PC-9 (cell line): Measurements from ENCODE around the gene HIC1. TPM values are rescaled to one million over a fixed set of nuclear protein-coding genes. Genes with fewer than 3 reads are reported as not detected.

Source experiments
- BruUV-seq: library from RNA; stranded (reverse); fragments of 400-500 nt; replicated peaks from 2 replicates; lab custom pipeline; 2021; lab: Mats Ljungman, UMichigan
- CTCF ChIA-PET: fragments of 300-600 bp; sonication (Branson Sonifier 250); formaldehyde crosslinking; loops from one replicate; lab custom pipeline; 2022; ENCODE audit warnings: antibody characterized with exemption; lab: Charles Lee
- POLR2A ChIA-PET: fragments of 300-600 bp; sonication (Branson Sonifier 250); formaldehyde crosslinking; loops from one replicate; lab custom pipeline; 2022; ENCODE audit warnings: antibody characterized with exemption; ENCODE audit not compliant: unreplicated experiment; lab: Charles Lee
- DNase-seq, 2 experiments: peaks; one replicate each; pipeline versions ENCODE4 v3.0.0 to v3.0.0-alpha.2; 2015 to 2022; ENCODE audit warnings: mixed read lengths in 1 of 2
- H2AFZ ChIP-seq: fragments of 200-600 bp; sonication (generic); 2 replicates; pipeline ENCODE4 v1.8.1; 2017; ENCODE audit warnings: antibody characterized with exemption
- H3F3A ChIP-seq: fragments of 200-600 bp; sonication (generic); 2 replicates; pipeline ENCODE4 v1.8.1; 2017; ENCODE audit warnings: antibody characterized with exemption, mild to moderate bottlenecking, low read depth; ENCODE audit not compliant: insufficient read depth
- H3K27ac ChIP-seq: fragments of 200-600 bp; sonication (generic); 2 replicates; pipeline ENCODE4 v1.6.1; 2016; ENCODE audit warnings: mixed run types
- H3K27me3 ChIP-seq: fragments of 200-600 bp; sonication (generic); 2 replicates; pipeline ENCODE4 v1.6.1; 2016; ENCODE audit warnings: low read depth, mixed run types; ENCODE audit not compliant: insufficient read depth
- H3K36me3 ChIP-seq: fragments of 200-600 bp; sonication (generic); 2 replicates; pipeline ENCODE4 v1.6.1; 2016; ENCODE audit warnings: low read depth, mixed run types
- H3K4me1 ChIP-seq: fragments of 200-600 bp; sonication (generic); replicated peaks from 2 replicates; pipeline ENCODE4 v1.6.1; 2016; ENCODE audit warnings: mixed run types; ENCODE audit not compliant: insufficient read depth
- H3K4me2 ChIP-seq: fragments of 200-600 bp; sonication (generic); 2 replicates; pipeline ENCODE4 v1.6.1; 2017; ENCODE audit warnings: mixed run types
- H3K4me3 ChIP-seq: fragments of 200-600 bp; sonication (generic); 2 replicates; pipeline ENCODE4 v1.6.1; 2016; ENCODE audit warnings: mixed run types
- H3K79me2 ChIP-seq: fragments of 200-600 bp; sonication (generic); 2 replicates; pipeline ENCODE4 v1.6.1; 2017; ENCODE audit warnings: low read depth, mixed run types
- H3K9me2 ChIP-seq: fragments of 200-600 bp; sonication (generic); 2 replicates; pipeline ENCODE4 v1.8.1; 2017; ENCODE audit warnings: mild to moderate bottlenecking; ENCODE audit not compliant: insufficient read depth
- H3K9me3 ChIP-seq: fragments of 200-600 bp; sonication (generic); 2 replicates; pipeline ENCODE4 v1.8.1; 2016; ENCODE audit warnings: low read depth; ENCODE audit not compliant: insufficient read depth
- H4K20me1 ChIP-seq: fragments of 200-600 bp; sonication (generic); 2 replicates; pipeline ENCODE4 v1.8.1; 2017; ENCODE audit not compliant: insufficient read depth
- EZH2 ChIP-seq: fragments of 200-600 bp; sonication (generic); IDR thresholded peaks from 2 replicates; pipeline ENCODE4 v1.8.0; 2017; ENCODE audit warnings: antibody characterized with exemption, low read depth
- intact Hi-C: fragments of 100-400 bp; cut with micrococcal nuclease; formaldehyde crosslinking; loops from one replicate; pipeline ENCODE4 v1.10.0; 2022; ENCODE audit not compliant: unreplicated experiment
- total RNA-seq: library from RNA; stranded (reverse); gene quantifications from 2 replicates; pipeline ENCODE4 v1.2.3, GENCODE V29; 2021
- TF ChIP-seq, protein P1 (sequence below): fragments of 200-600 bp; sonication (generic); conservative IDR thresholded peaks from 2 replicates; pipeline ENCODE4 v1.6.1; 2017; ENCODE audit warnings: mixed run types, antibody characterized with exemption, mild to moderate bottlenecking, moderate library complexity

The HIC1 gene
- total RNA-seq, 1 experiment from 2014 or later: 0.63 TPM

DNA sequence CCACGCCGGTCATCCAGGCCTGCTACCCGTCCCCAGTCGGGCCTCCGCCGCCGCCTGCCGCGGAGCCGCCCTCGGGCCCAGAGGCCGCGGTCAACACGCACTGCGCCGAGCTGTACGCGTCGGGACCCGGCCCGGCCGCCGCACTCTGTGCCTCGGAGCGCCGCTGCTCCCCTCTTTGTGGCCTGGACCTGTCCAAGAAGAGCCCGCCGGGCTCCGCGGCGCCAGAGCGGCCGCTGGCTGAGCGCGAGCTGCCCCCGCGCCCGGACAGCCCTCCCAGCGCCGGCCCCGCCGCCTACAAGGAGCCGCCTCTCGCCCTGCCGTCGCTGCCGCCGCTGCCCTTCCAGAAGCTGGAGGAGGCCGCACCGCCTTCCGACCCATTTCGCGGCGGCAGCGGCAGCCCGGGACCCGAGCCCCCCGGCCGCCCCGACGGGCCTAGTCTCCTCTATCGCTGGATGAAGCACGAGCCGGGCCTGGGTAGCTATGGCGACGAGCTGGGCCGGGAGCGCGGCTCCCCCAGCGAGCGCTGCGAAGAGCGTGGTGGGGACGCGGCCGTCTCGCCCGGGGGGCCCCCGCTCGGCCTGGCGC lies 2.4 kb downstream of the HIC1 start:
- no peaks in the 10 kb centered on the region for H3K36me3 ChIP-seq
- no peaks in the 10 kb centered on the region for H3K9me2 ChIP-seq
- no peaks in the 10 kb centered on the region for H3K79me2 ChIP-seq
- CTCF ChIA-PET: interaction anchor here (0.6 to 3.1 kb wide), 2 partner anchors 187 to 246 kb away, joined by 3 to 14 read pairs; partner anchors contain the start of gene SMG6
- H3K4me2 ChIP-seq: no peak overlapping the region
- H3F3A ChIP-seq: peaks cover 8% of the 10 kb centered on the region
- peaks cover 7% of the 10 kb centered on the region; the same call in 1 of the 2 replicates for H3K4me1 ChIP-seq
- TF ChIP-seq, protein P1, sequence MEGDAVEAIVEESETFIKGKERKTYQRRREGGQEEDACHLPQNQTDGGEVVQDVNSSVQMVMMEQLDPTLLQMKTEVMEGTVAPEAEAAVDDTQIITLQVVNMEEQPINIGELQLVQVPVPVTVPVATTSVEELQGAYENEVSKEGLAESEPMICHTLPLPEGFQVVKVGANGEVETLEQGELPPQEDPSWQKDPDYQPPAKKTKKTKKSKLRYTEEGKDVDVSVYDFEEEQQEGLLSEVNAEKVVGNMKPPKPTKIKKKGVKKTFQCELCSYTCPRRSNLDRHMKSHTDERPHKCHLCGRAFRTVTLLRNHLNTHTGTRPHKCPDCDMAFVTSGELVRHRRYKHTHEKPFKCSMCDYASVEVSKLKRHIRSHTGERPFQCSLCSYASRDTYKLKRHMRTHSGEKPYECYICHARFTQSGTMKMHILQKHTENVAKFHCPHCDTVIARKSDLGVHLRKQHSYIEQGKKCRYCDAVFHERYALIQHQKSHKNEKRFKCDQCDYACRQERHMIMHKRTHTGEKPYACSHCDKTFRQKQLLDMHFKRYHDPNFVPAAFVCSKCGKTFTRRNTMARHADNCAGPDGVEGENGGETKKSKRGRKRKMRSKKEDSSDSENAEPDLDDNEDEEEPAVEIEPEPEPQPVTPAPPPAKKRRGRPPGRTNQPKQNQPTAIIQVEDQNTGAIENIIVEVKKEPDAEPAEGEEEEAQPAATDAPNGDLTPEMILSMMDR: no peak
- no peak for TF ChIP-seq EZH2
- H3K9me3 ChIP-seq: no peaks in the 10 kb centered on the region
- H3K4me3 ChIP-seq: no peak overlapping the region
- H3K27ac ChIP-seq: no peak overlapping the region
- POLR2A ChIA-PET: no interaction called here
- DNase-seq: no peak
- H3K27me3 ChIP-seq: no peaks in the 10 kb centered on the region
- H4K20me1 ChIP-seq: no peaks in the 10 kb centered on the region; the same call in 1 of the 2 replicates
- intact Hi-C loops: no loop called here
- no peak overlapping the region for H2AFZ ChIP-seq
- no TSS peak for BruUV-seq

DNA sequence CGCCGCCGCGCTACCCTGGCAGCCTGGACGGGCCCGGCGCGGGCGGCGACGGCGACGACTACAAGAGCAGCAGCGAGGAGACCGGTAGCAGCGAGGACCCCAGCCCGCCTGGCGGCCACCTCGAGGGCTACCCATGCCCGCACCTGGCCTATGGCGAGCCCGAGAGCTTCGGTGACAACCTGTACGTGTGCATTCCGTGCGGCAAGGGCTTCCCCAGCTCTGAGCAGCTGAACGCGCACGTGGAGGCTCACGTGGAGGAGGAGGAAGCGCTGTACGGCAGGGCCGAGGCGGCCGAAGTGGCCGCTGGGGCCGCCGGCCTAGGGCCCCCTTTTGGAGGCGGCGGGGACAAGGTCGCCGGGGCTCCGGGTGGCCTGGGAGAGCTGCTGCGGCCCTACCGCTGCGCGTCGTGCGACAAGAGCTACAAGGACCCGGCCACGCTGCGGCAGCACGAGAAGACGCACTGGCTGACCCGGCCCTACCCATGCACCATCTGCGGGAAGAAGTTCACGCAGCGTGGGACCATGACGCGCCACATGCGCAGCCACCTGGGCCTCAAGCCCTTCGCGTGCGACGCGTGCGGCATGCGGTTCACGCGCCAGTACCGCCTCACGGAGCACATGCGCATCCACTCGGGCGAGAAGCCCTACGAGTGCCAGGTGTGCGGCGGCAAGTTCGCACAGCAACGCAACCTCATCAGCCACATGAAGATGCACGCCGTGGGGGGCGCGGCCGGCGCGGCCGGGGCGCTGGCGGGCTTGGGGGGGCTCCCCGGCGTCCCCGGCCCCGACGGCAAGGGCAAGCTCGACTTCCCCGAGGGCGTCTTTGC lies 3.1 kb downstream of the HIC1 start:
- Histone ChIP-seq H3K4me3 (no peak overlapping the region), H2AFZ (no peak overlapping the region), H3F3A (peaks cover 8% of the 10 kb centered on the region), H3K27ac (no peak overlapping the region), H3K36me3 (no peaks in the 10 kb centered on the region), H3K4me2 (no peak overlapping the region), H3K27me3 (no peaks in the 10 kb centered on the region), H3K4me1 (peaks cover 7% of the 10 kb centered on the region; the same call in 1 of the 2 replicates), H3K9me2 (no peaks in the 10 kb centered on the region), H4K20me1 (no peaks in the 10 kb centered on the region; the same call in 1 of the 2 replicates), H3K9me3 (no peaks in the 10 kb centered on the region), H3K79me2 (no peaks in the 10 kb centered on the region)
- intact Hi-C loops: no loop called here
- BruUV-seq: no TSS peak
- DNase-seq: no peak
- POLR2A ChIA-PET: no interaction called here
- CTCF ChIA-PET: interaction anchor here (0.6 kb wide), 1 partner anchor 245 kb away, joined by 3 read pairs; the partner anchor contains the start of gene SMG6
- no peak for TF ChIP-seq EZH2
- TF ChIP-seq, protein P1: no peak

DNA sequence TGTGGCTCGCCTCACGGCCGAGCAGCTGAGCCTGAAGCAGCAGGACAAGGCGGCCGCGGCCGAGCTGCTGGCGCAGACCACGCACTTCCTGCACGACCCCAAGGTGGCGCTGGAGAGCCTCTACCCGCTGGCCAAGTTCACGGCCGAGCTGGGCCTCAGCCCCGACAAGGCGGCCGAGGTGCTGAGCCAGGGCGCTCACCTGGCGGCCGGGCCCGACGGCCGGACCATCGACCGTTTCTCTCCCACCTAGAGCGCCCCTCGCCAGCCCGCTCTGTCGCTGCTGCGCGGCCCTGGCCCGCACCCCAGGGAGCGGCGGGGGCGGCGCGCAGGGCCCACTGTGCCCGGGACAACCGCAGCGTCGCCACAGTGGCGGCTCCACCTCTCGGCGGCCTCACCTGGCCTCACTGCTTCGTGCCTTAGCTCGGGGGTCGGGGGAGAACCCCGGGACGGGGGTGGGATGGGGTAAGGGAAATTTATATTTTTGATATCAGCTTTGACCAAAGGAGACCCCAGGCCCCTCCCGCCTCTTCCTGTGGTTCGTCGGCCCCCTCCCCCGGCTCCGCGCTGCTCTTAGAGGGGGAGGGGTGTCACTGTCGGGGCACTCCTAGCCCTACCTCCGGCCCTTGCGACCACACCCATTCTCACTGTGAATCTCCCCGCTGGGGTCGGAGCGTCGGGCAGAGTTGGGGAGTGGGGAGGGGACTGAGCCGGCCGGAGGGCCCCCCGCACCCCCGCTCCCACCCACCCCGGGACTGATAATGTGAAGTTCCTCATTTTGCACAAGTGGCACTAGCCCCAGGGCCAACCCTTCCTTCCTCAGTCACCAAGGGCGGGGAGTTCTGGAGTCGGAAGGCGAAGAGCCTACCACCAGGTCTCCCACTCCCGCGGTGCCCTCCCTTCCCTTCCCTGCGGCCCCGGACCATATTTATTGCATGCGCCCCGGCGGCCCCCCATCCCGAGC lies 4.0 kb downstream of the HIC1 start:
- CTCF ChIA-PET: interaction anchor here (0.7 kb wide), 1 partner anchor 256 kb away, joined by 3 read pairs; no protein-coding TSS in a partner anchor
- no TSS peak for BruUV-seq
- intact Hi-C loops: no loop called here
- TF ChIP-seq EZH2: no peak
- TF ChIP-seq, protein P1: peak; percentile 31
- Histone ChIP-seq H3K9me3 (no peaks in the 10 kb centered on the region), H3K9me2 (no peaks in the 10 kb centered on the region), H4K20me1 (no peaks in the 10 kb centered on the region; the same call in 1 of the 2 replicates), H3K4me1 (peaks cover 7% of the 10 kb centered on the region; the same call in 1 of the 2 replicates), H3K4me3 (no peak overlapping the region), H3F3A (peaks cover 4% of the 10 kb centered on the region; the same call in 1 of the 2 replicates), H3K27ac (no peak overlapping the region), H3K4me2 (no peak overlapping the region), H3K79me2 (no peaks in the 10 kb centered on the region), H3K27me3 (no peaks in the 10 kb centered on the region), H2AFZ (no peak overlapping the region), H3K36me3 (no peaks in the 10 kb centered on the region)
- no peak for DNase-seq
- POLR2A ChIA-PET: no interaction called here
